ENCODE data around the gene ASAP2. TPM values are rescaled to one million over a fixed set of nuclear protein-coding genes. Genes with fewer than 3 reads are reported as not detected.

Gene ASAP2
- polyA plus RNA-seq, 4 donors = 10.8 to 21.9 (median 13.8) TPM

- Histone ChIP-seq H3K27me3 (ENCODE audit: control insufficient read depth in 3 of 3, insufficient read depth in 3 of 3, low read length in 3 of 3) (no peaks in the 10 kb centered on the region), H3K4me3 (ENCODE audit: low read depth in 1 of 3, low read length in 3 of 3) (no peak overlapping the region), H3K4me1 (ENCODE audit: control insufficient read depth in 3 of 3, insufficient read depth in 2 of 3, low read depth in 1 of 3, low read length in 2 of 3) (peaks cover 0 to 47% (median 9%) of the 10 kb centered on the region in 3 donors), H3K36me3 (ENCODE audit: control insufficient read depth in 3 of 3, insufficient read depth in 2 of 3, low read depth in 1 of 3, low read length in 3 of 3) (peaks cover 0 to 24% (median 3%) of the 10 kb centered on the region in 3 donors), H3K27ac (ENCODE audit: low read depth in 1 of 3, low read length in 2 of 3) (peak overlapping the region; percentile 36 to 73 (median 66)), H3K9me3 (ENCODE audit: control insufficient read depth in 2 of 2, insufficient read depth in 1 of 2, low read depth in 1 of 2, low read length in 1 of 2) (no peaks in the 10 kb centered on the region)
- DNase-seq (no peak), FAIRE-seq (no peak)
- WGBS, 3 donors = 82 to 90% (median 83%) methylated on average over 14 of the region's 14 CpGs
Measured at GRCh38 chr2:9334761-9335160, 128.1 kb downstream of the ASAP2 start.

- peaks cover 0 to 24% (median 3%) of the 10 kb centered on the region in 3 donors for H3K36me3 ChIP-seq (ENCODE audit: control insufficient read depth in 3 of 3, insufficient read depth in 2 of 3, low read depth in 1 of 3, low read length in 3 of 3)
- no peak overlapping the region for H3K4me3 ChIP-seq (ENCODE audit: low read depth in 1 of 3, low read length in 3 of 3)
- H3K9me3 ChIP-seq (ENCODE audit: control insufficient read depth in 2 of 2, insufficient read depth in 1 of 2, low read depth in 1 of 2, low read length in 1 of 2) = no peaks in the 10 kb centered on the region
- DNase-seq (peak; percentile 89 to 98), FAIRE-seq (no peak)
- H3K4me1 ChIP-seq (ENCODE audit: control insufficient read depth in 3 of 3, insufficient read depth in 2 of 3, low read depth in 1 of 3, low read length in 2 of 3) = peaks cover 0 to 47% (median 9%) of the 10 kb centered on the region in 3 donors
- no peaks in the 10 kb centered on the region for H3K27me3 ChIP-seq (ENCODE audit: control insufficient read depth in 3 of 3, insufficient read depth in 3 of 3, low read length in 3 of 3)
- H3K27ac ChIP-seq (ENCODE audit: low read depth in 1 of 3, low read length in 2 of 3) = peak overlapping the region; percentile 36 to 73 (median 66)
- WGBS, 3 donors = 14 to 62% (median 30%) methylated on average over 6 of the region's 6 CpGs
Measured at GRCh38 chr2:9335322-9335832, 128.8 kb downstream of the ASAP2 start.

- WGBS, 3 donors = 42 to 46% (median 42%) methylated on average over 2 of the region's 2 CpGs
- H3K4me1 ChIP-seq (ENCODE audit: control insufficient read depth in 3 of 3, insufficient read depth in 2 of 3, low read depth in 1 of 3, low read length in 2 of 3) = peaks cover 0 to 41% (median 9%) of the 10 kb centered on the region in 3 donors
Measured at GRCh38 chr2:9336241-9336575, 129.6 kb downstream of the ASAP2 start.

GRCh38 chr2:9336576-9337314, 130.1 kb downstream of the ASAP2 start:
- H3K27me3 ChIP-seq (ENCODE audit: control insufficient read depth in 3 of 3, insufficient read depth in 3 of 3, low read length in 3 of 3) = no peaks in the 10 kb centered on the region
- H3K4me1 ChIP-seq (ENCODE audit: control insufficient read depth in 3 of 3, insufficient read depth in 2 of 3, low read depth in 1 of 3, low read length in 2 of 3) = peaks cover 0 to 36% (median 9%) of the 10 kb centered on the region in 3 donors
- FAIRE-seq (no peak), DNase-seq (peak; percentile 86 to 89)
- no peak overlapping the region for H3K4me3 ChIP-seq (ENCODE audit: low read depth in 1 of 3, low read length in 3 of 3)
- peak overlapping the region; percentile 49 to 67 (median 55) for H3K27ac ChIP-seq (ENCODE audit: low read depth in 1 of 3, low read length in 2 of 3)
- no peaks in the 10 kb centered on the region for H3K9me3 ChIP-seq (ENCODE audit: control insufficient read depth in 2 of 2, insufficient read depth in 1 of 2, low read depth in 1 of 2, low read length in 1 of 2)
- peaks cover 0 to 21% (median 0%) of the 10 kb centered on the region in 3 donors for H3K36me3 ChIP-seq (ENCODE audit: control insufficient read depth in 3 of 3, insufficient read depth in 2 of 3, low read depth in 1 of 3, low read length in 3 of 3)
- 31 to 53% (median 39%) methylated on average over 14 of the region's 14 CpGs for WGBS, 3 donors

More at GRCh38 chr2:9336241-9336575, 129.6 kb downstream of the ASAP2 start:
- Histone ChIP-seq H3K9me3 (ENCODE audit: control insufficient read depth in 2 of 2, insufficient read depth in 1 of 2, low read depth in 1 of 2, low read length in 1 of 2) (no peaks in the 10 kb centered on the region), H3K27me3 (ENCODE audit: control insufficient read depth in 3 of 3, insufficient read depth in 3 of 3, low read length in 3 of 3) (no peaks in the 10 kb centered on the region), H3K4me3 (ENCODE audit: low read depth in 1 of 3, low read length in 3 of 3) (no peak overlapping the region), H3K36me3 (ENCODE audit: control insufficient read depth in 3 of 3, insufficient read depth in 2 of 3, low read depth in 1 of 3, low read length in 3 of 3) (peaks cover 0 to 21% (median 0%) of the 10 kb centered on the region in 3 donors), H3K27ac (ENCODE audit: low read depth in 1 of 3, low read length in 2 of 3) (peak overlapping the region; percentile 49 to 67 (median 55))
- DNase-seq = no peak
- FAIRE-seq = no peak

- no peaks in the 10 kb centered on the region for H3K27me3 ChIP-seq (ENCODE audit: control insufficient read depth in 3 of 3, insufficient read depth in 3 of 3, low read length in 3 of 3)
- peaks cover 0 to 34% (median 9%) of the 10 kb centered on the region in 3 donors for H3K4me1 ChIP-seq (ENCODE audit: control insufficient read depth in 3 of 3, insufficient read depth in 2 of 3, low read depth in 1 of 3, low read length in 2 of 3)
- H3K4me3 ChIP-seq (ENCODE audit: low read depth in 1 of 3, low read length in 3 of 3) = no peak overlapping the region
- H3K9me3 ChIP-seq (ENCODE audit: control insufficient read depth in 2 of 2, insufficient read depth in 1 of 2, low read depth in 1 of 2, low read length in 1 of 2) = no peaks in the 10 kb centered on the region
- FAIRE-seq (no peak), DNase-seq (no peak)
- H3K36me3 ChIP-seq (ENCODE audit: control insufficient read depth in 3 of 3, insufficient read depth in 2 of 3, low read depth in 1 of 3, low read length in 3 of 3) = peaks cover 0 to 21% (median 3%) of the 10 kb centered on the region in 3 donors
- 86 to 91% (median 89%) methylated on average over 8 of the region's 8 CpGs for WGBS, 3 donors
- H3K27ac ChIP-seq (ENCODE audit: low read depth in 1 of 3, low read length in 2 of 3) = no peak overlapping the region
Measured at GRCh38 chr2:9337901-9338300, 131.3 kb downstream of the ASAP2 start.

GRCh38 chr2:9341337-9341887, 134.8 kb downstream of the ASAP2 start:
- no peak for FAIRE-seq
- peaks cover 0 to 30% (median 8%) of the 10 kb centered on the region in 3 donors for H3K36me3 ChIP-seq (ENCODE audit: control insufficient read depth in 3 of 3, insufficient read depth in 2 of 3, low read depth in 1 of 3, low read length in 3 of 3)
- no peak overlapping the region for H3K27ac ChIP-seq (ENCODE audit: low read depth in 1 of 3, low read length in 2 of 3)
- H3K4me3 ChIP-seq (ENCODE audit: low read depth in 1 of 3, low read length in 3 of 3) = no peak overlapping the region
- peaks cover 0 to 11% (median 4%) of the 10 kb centered on the region in 3 donors for H3K4me1 ChIP-seq (ENCODE audit: control insufficient read depth in 3 of 3, insufficient read depth in 2 of 3, low read depth in 1 of 3, low read length in 2 of 3)
- DNase-seq = no peak
- H3K27me3 ChIP-seq (ENCODE audit: control insufficient read depth in 3 of 3, insufficient read depth in 3 of 3, low read length in 3 of 3) = no peaks in the 10 kb centered on the region
- 88 to 93% (median 92%) methylated on average over 12 of the region's 12 CpGs for WGBS, 3 donors
- H3K9me3 ChIP-seq (ENCODE audit: control insufficient read depth in 2 of 2, insufficient read depth in 1 of 2, low read depth in 1 of 2, low read length in 1 of 2) = no peaks in the 10 kb centered on the region

- Histone ChIP-seq H3K9me3 (ENCODE audit: control insufficient read depth in 2 of 2, insufficient read depth in 1 of 2, low read depth in 1 of 2, low read length in 1 of 2) (no peaks in the 10 kb centered on the region), H3K27ac (ENCODE audit: low read depth in 1 of 3, low read length in 2 of 3) (no peak overlapping the region), H3K4me3 (ENCODE audit: low read depth in 1 of 3, low read length in 3 of 3) (no peak overlapping the region), H3K27me3 (ENCODE audit: control insufficient read depth in 3 of 3, insufficient read depth in 3 of 3, low read length in 3 of 3) (no peaks in the 10 kb centered on the region), H3K4me1 (ENCODE audit: control insufficient read depth in 3 of 3, insufficient read depth in 2 of 3, low read depth in 1 of 3, low read length in 2 of 3) (no peaks in the 10 kb centered on the region), H3K36me3 (ENCODE audit: control insufficient read depth in 3 of 3, insufficient read depth in 2 of 3, low read depth in 1 of 3, low read length in 3 of 3) (peaks cover 0 to 34% (median 8%) of the 10 kb centered on the region in 3 donors)
- no peak for DNase-seq
- FAIRE-seq = no peak
- WGBS, 3 donors = 93 to 97% (median 94%) methylated on average over 8 of the region's 8 CpGs
Measured at GRCh38 chr2:9342659-9343058, 136.0 kb downstream of the ASAP2 start.

- peaks cover 0 to 31% (median 8%) of the 10 kb centered on the region in 3 donors for H3K36me3 ChIP-seq (ENCODE audit: control insufficient read depth in 3 of 3, insufficient read depth in 2 of 3, low read depth in 1 of 3, low read length in 3 of 3)
Measured at GRCh38 chr2:9343524-9343923, 136.9 kb downstream of the ASAP2 start.

More at GRCh38 chr2:9343524-9343923, 136.9 kb downstream of the ASAP2 start:
- no peak overlapping the region for H3K27ac ChIP-seq (ENCODE audit: low read depth in 1 of 3, low read length in 2 of 3)
- FAIRE-seq = no peak
- no peak for DNase-seq
- no peaks in the 10 kb centered on the region for H3K27me3 ChIP-seq (ENCODE audit: control insufficient read depth in 3 of 3, insufficient read depth in 3 of 3, low read length in 3 of 3)
- no peaks in the 10 kb centered on the region for H3K4me1 ChIP-seq (ENCODE audit: control insufficient read depth in 3 of 3, insufficient read depth in 2 of 3, low read depth in 1 of 3, low read length in 2 of 3)
- H3K9me3 ChIP-seq (ENCODE audit: control insufficient read depth in 2 of 2, insufficient read depth in 1 of 2, low read depth in 1 of 2, low read length in 1 of 2) = no peaks in the 10 kb centered on the region
- no peak overlapping the region for H3K4me3 ChIP-seq (ENCODE audit: low read depth in 1 of 3, low read length in 3 of 3)
- WGBS, 3 donors = 92 to 96% (median 96%) methylated on average over 7 of the region's 7 CpGs

All from small intestine (tissue), 7 donors.